Natural killer cell (primary cell): ENCODE data around the gene ST6GAL2. TPM values are rescaled to one million over a fixed set of nuclear protein-coding genes. Genes with fewer than 3 reads are reported as not detected.

Source experiments
- ATAC-seq, 3 donors: fragments of 150-1000 bp in 2 of 3; fragments of 200-7000 bp in 1 of 3; cut with Tn5 transposase; 1 replicate in 1 of 3; 2 replicates in 2 of 3; pipeline ENCODE4 v1.10.0; 2021; ENCODE audit warnings: mild to moderate bottlenecking in 2 of 3, moderate library complexity in 2 of 3
- DNase-seq, 2 donors: peaks; one replicate each; pipeline versions ENCODE4 v3.0.0 to v3.0.0-alpha.2; 2013 to 2021; ENCODE audit warnings: mixed read lengths in 1 of 2
- H3K27ac ChIP-seq: one replicate; pipeline ENCODE4 v1.5.1; 2013; ENCODE audit warnings: mild to moderate bottlenecking, low read length
- H3K27me3 ChIP-seq: one replicate; pipeline ENCODE4 v1.6.1; 2013; ENCODE audit warnings: low read length; ENCODE audit not compliant: control insufficient read depth, insufficient read depth
- H3K36me3 ChIP-seq: one replicate; pipeline ENCODE4 v1.6.1; 2013; ENCODE audit warnings: low read length; ENCODE audit not compliant: control insufficient read depth, insufficient read depth
- H3K4me1 ChIP-seq: one replicate; pipeline ENCODE4 v1.6.1; 2013; ENCODE audit warnings: low read length; ENCODE audit not compliant: control insufficient read depth, insufficient read depth
- H3K4me3 ChIP-seq: one replicate; pipeline ENCODE4 v1.5.1; 2013; ENCODE audit warnings: low read length
- H3K9me3 ChIP-seq: one replicate; pipeline ENCODE4 v1.6.1; 2013; ENCODE audit warnings: low read length; ENCODE audit not compliant: control insufficient read depth, insufficient read depth
- H3K27ac Mint-ChIP-seq, 2 donors: one replicate each; pipeline ENCODE4 v1.8.0; 2022; ENCODE audit warnings: mild to moderate bottlenecking in 2 of 2, mixed read lengths in 2 of 2, moderate library complexity in 1 of 2
- H3K27me3 Mint-ChIP-seq, 2 donors: one replicate each; pipeline ENCODE4 v1.8.0; 2022; ENCODE audit warnings: low read depth in 2 of 2, mixed read lengths in 2 of 2
- H3K36me3 Mint-ChIP-seq: one replicate; pipeline ENCODE4 v1.8.0; 2022; ENCODE audit warnings: mixed read lengths
- H3K4me1 Mint-ChIP-seq, 2 donors: one replicate each; pipeline ENCODE4 v1.8.0; 2022; ENCODE audit warnings: mixed read lengths in 2 of 2
- H3K4me3 Mint-ChIP-seq: one replicate; pipeline ENCODE4 v1.8.0; 2022; ENCODE audit warnings: mild to moderate bottlenecking, moderate library complexity, mixed read lengths
- H3K9me3 Mint-ChIP-seq, 2 donors: one replicate each; pipeline ENCODE4 v1.8.0; 2022; ENCODE audit warnings: mixed read lengths in 2 of 2
- WGBS: methylation state at CpG from one replicate; pipeline ENCODE4 v1.1.7; 2013; ENCODE audit warnings: missing lambda C conversion rate; ENCODE audit not compliant: insufficient coverage; 5-methylcytosine and 5-hydroxymethylcytosine counted together
- intact Hi-C: fragments of 100-400 bp; cut with micrococcal nuclease; formaldehyde crosslinking; loops from one replicate; pipeline ENCODE4 v1.14.2; 2022
- total RNA-seq, 4 donors: library from RNA; stranded (reverse); fragments of 120-200 nt in 1 of 4; gene quantifications; one replicate each; pipeline versions ENCODE4 v1.2.3 to v1.2.4, GENCODE V29; 2013 to 2022
- TF ChIP-seq, protein P1 (sequence below): fragments of 200-600 bp; IDR thresholded peaks from one replicate; pipeline ENCODE4 v1.8.0; 2022; ENCODE audit warnings: antibody characterized with exemption

Gene ST6GAL2
- total RNA-seq, 3 donors from 2014 or later (not counting 1 experiment from before 2014, with no cell fraction given), result not detected

DNA sequence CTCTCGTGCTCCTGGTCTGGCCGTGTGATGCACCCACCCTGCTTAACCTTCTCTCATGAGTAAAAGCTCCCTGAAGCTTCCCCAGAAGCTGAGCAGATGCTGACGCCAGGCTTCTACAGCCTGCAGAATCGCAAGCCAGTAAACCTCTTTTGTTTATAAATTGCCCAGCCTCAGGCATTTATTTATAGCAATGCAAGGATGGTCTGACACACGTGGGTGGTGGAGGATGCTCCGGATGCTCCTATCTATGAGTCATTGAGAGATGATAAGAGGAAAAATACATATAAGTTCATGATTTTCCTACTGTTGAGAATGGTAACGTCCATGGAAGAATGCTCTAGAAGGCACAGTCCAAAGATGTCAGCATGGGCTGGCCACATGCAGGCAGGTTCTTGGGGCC, 8.6 kb upstream of the ST6GAL2 start:
- no peaks in the 10 kb centered on the region for H3K27me3 ChIP-seq
- no peaks in the 10 kb centered on the region for H3K36me3 ChIP-seq
- H3K4me1 ChIP-seq, result no peaks in the 10 kb centered on the region
- WGBS, result 84% methylated on average over 7 of the region's 7 CpGs
- no peaks in the 10 kb centered on the region for H3K36me3 Mint-ChIP-seq
- TF ChIP-seq, protein P1, sequence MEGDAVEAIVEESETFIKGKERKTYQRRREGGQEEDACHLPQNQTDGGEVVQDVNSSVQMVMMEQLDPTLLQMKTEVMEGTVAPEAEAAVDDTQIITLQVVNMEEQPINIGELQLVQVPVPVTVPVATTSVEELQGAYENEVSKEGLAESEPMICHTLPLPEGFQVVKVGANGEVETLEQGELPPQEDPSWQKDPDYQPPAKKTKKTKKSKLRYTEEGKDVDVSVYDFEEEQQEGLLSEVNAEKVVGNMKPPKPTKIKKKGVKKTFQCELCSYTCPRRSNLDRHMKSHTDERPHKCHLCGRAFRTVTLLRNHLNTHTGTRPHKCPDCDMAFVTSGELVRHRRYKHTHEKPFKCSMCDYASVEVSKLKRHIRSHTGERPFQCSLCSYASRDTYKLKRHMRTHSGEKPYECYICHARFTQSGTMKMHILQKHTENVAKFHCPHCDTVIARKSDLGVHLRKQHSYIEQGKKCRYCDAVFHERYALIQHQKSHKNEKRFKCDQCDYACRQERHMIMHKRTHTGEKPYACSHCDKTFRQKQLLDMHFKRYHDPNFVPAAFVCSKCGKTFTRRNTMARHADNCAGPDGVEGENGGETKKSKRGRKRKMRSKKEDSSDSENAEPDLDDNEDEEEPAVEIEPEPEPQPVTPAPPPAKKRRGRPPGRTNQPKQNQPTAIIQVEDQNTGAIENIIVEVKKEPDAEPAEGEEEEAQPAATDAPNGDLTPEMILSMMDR, result no peak
- peaks cover 15 to 16% of the 10 kb centered on the region in 2 donors for H3K4me1 Mint-ChIP-seq
- H3K27me3 Mint-ChIP-seq, result peaks cover 0 to 7% of the 10 kb centered on the region in 2 donors
- H3K4me3 ChIP-seq, result no peak overlapping the region
- peaks cover 3% of the 10 kb centered on the region for H3K9me3 ChIP-seq
- no peak overlapping the region for H3K4me3 Mint-ChIP-seq
- no peak for ATAC-seq
- H3K27ac ChIP-seq, result no peak overlapping the region
- intact Hi-C loops, result no loop called here
- H3K9me3 Mint-ChIP-seq, result no peaks in the 10 kb centered on the region
- DNase-seq, result no peak
- H3K27ac Mint-ChIP-seq, result no peak overlapping the region

DNA sequence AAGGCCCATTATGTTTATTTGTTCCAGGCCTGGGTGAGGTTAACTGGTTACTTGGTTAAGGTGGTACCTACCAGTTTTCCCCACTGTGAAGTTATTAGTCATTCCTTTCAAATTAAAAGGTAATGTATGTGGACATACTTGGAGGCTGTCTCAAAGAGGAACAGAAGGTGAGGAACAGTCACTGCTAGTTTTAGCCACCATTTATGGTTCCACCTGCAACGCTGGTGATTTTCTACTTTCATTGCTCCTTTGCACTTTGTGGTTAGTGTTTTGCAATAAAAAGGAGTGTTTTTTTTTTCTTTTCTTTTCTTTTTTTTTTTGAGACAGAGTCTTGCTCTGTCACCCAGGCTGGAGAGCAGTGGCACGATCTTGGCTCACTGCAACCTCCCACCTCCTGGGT, 6.1 kb upstream of the ST6GAL2 start:
- no peak for ATAC-seq
- DNase-seq, result no peak
- TF ChIP-seq, protein P1, result no peak
- peaks cover 3% of the 10 kb centered on the region for H3K9me3 ChIP-seq
- no peak overlapping the region for H3K4me3 ChIP-seq
- Mint-ChIP-seq H3K9me3 (no peaks in the 10 kb centered on the region), H3K27me3 (peaks cover 3 to 7% of the 10 kb centered on the region in 2 donors), H3K4me3 (no peak overlapping the region), H3K27ac (no peak overlapping the region), H3K36me3 (no peaks in the 10 kb centered on the region), H3K4me1 (peaks cover 16 to 17% of the 10 kb centered on the region in 2 donors)
- intact Hi-C loops, result no loop called here
- no peak overlapping the region for H3K27ac ChIP-seq
- H3K27me3 ChIP-seq, result peaks cover 3% of the 10 kb centered on the region
- peaks cover 2% of the 10 kb centered on the region for H3K4me1 ChIP-seq
- 18% methylated on average over 1 of the region's 2 CpGs for WGBS
- no peaks in the 10 kb centered on the region for H3K36me3 ChIP-seq

DNA sequence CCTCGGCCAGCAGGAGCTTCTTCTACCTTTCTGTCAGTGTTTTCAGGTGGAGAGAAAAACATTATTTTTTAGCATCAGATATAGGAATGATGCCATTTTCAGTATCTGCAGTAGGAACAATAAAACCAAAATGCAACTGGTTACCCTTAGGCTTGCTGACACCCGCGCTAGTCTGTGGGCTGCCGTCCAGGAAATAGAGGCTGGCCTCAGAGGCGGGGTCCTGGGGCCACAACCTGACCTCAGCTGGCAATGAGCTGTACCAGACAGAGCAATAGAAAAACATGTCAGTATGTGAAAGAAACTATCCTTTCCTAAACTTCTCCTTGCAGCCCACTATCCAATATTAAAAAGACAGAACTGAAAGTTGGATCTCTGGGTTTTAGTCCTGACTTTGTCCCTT, 4.6 kb upstream of the ST6GAL2 start:
- DNase-seq, result no peak
- Histone ChIP-seq H3K4me1 (peaks cover 6% of the 10 kb centered on the region), H3K9me3 (peaks cover 3% of the 10 kb centered on the region), H3K27ac (no peak overlapping the region), H3K27me3 (peaks cover 5% of the 10 kb centered on the region), H3K4me3 (no peak overlapping the region), H3K36me3 (no peaks in the 10 kb centered on the region)
- Mint-ChIP-seq H3K4me3 (no peak overlapping the region), H3K36me3 (no peaks in the 10 kb centered on the region), H3K27ac (no peak overlapping the region), H3K9me3 (no peaks in the 10 kb centered on the region), H3K4me1 (peaks cover 16 to 17% of the 10 kb centered on the region in 2 donors), H3K27me3 (peaks cover 7 to 10% of the 10 kb centered on the region in 2 donors)
- peak in 1 of 3 donors; percentile 80 for ATAC-seq
- 0% methylated on average over 5 of the region's 5 CpGs for WGBS
- intact Hi-C loops, result no loop called here
- TF ChIP-seq, protein P1, result no peak
